Heart right ventricle (tissue), 16 donors: ENCODE measurements around the gene SLC22A16. TPM values are rescaled to one million over a fixed set of nuclear protein-coding genes. Genes with fewer than 3 reads are reported as not detected.
"Not testable (repeated sequence)": the region's sequence is repeated elsewhere in the genome, so short reads cannot be mapped to it uniquely, and the experiment has no call there.

Source experiments
- ATAC-seq, 8 donors: fragments of 200-7000 bp; cut with Tn5 transposase; one replicate each; pipeline ENCODE4 v1.9.1; 2020; ENCODE audit warnings: mild to moderate bottlenecking in 8 of 8, moderate library complexity in 8 of 8, moderate number of reproducible peaks in 1 of 8
- DNase-seq, 2 donors: peaks; one replicate each; pipeline ENCODE4 v3.0.0-alpha.2; 2020
- H3K27ac ChIP-seq, 10 donors: fragments of 200-600 bp; sonication (generic) in 2 of 10; one replicate each; pipeline versions ENCODE4 v1.5.0 to v1.8.0; 2020 to 2022; ENCODE audit warnings: mild to moderate bottlenecking in 3 of 10
- H3K27me3 ChIP-seq, 7 donors: fragments of 200-600 bp; one replicate each; pipeline ENCODE4 v1.8.0; 2021 to 2022; ENCODE audit warnings: mild to moderate bottlenecking in 2 of 7
- H3K36me3 ChIP-seq, 9 donors: fragments of 200-600 bp; sonication (generic) in 1 of 9; one replicate each; pipeline versions ENCODE4 v1.5.0 to v1.8.0; 2020 to 2022; ENCODE audit warnings: mild to moderate bottlenecking in 2 of 9
- H3K4me1 ChIP-seq, 9 donors: fragments of 200-600 bp; sonication (generic) in 1 of 9; one replicate each; pipeline versions ENCODE4 v1.5.0 to v1.8.0; 2020 to 2022; ENCODE audit warnings: mild to moderate bottlenecking in 4 of 9
- H3K4me3 ChIP-seq, 10 donors: fragments of 200-600 bp; sonication (generic) in 2 of 10; one replicate each; pipeline versions ENCODE4 v1.5.0 to v1.8.0; 2020 to 2022; ENCODE audit warnings: mild to moderate bottlenecking in 7 of 10, moderate library complexity in 2 of 10
- H3K9me3 ChIP-seq, 11 donors: fragments of 200-600 bp in 10 of 11; sonication (generic) in 2 of 11; one replicate each; pipeline versions ENCODE4 v1.5.0 to v1.8.0; 2013 to 2022; ENCODE audit warnings: mild to moderate bottlenecking in 2 of 11, control low read depth in 1 of 11, moderate library complexity in 1 of 11
- CTCF ChIP-seq, 9 donors: fragments of 200-600 bp; sonication (generic) in 2 of 9; IDR thresholded peaks; one replicate each; pipeline versions ENCODE4 v1.5.0 to v1.8.0; 2021 to 2022; ENCODE audit warnings: antibody characterized with exemption in 9 of 9, mild to moderate bottlenecking in 5 of 9, moderate library complexity in 1 of 9
- WGBS, 2 donors: extraction: QIAGEN DNeasy Blood & Tissue Kit; methylation state at CpG; one replicate each; pipeline ENCODE4 v1.1.7; 2013; ENCODE audit warnings: inconsistent platforms in 1 of 2; 5-methylcytosine and 5-hydroxymethylcytosine counted together
- intact Hi-C, 10 donors: fragments of 100-400 bp; cut with DNase I; formaldehyde crosslinking; loops; one replicate each; pipeline versions ENCODE4 v1.11.1 to v1.14.2; 2022
- polyA plus RNA-seq, 2 donors: library from polyadenylated mRNA; stranded (reverse); fragments of 200-250 nt; gene quantifications; one replicate each; pipeline ENCODE4 v1.2.3, GENCODE V29; 2013
- total RNA-seq, 10 donors: library from RNA; stranded (reverse); fragmentation: NEBNext Ultra II Directional in 3 of 10; extraction: Animal tissue kit (Norgen Biotek cat#: 25700) in 3 of 10; gene quantifications; one replicate each; pipeline versions ENCODE4 v1.2.1 to v1.2.4, GENCODE V29; 2021 to 2023
- donor health status: Arrhythmogenic right ventricular cardiomyopathy.
- donor health status: ischemic (EF 13 %, LVEDD 7.1; RV severe dilation, severe dysfunction).
- donor health status: healthy with polysubstance abuse.
- donor health status: DM: no; HTN: yes; CAD: no.
- donor health status: DM: no; HTN: no; CAD: no.
- donor health status: ischemic (EF 25% LVEDD 6.9; RV normal size, moderate dysfunction).
- donor health status: ischemic (EF 25% LVEDD 5.7; RV mildly dilated, moderate dysfunction).
- donor health status: healthy.
- donor health status: DM: yes; HTN: yes; CAD: no.
- donor health status: Ischemic cardiomyopathy.
- donor health status: ischemic (EF 35%, LVEDD 5.7; RV mildly dilated, moderate dysfunction).
- donor health status: nonischemic (EF 11% LVEDD 7.7; RV severe dilation, severe dysfunction).
- donor health status: DM: yes; HTN: yes; CAD: no.
- donor health status: PGD.
- donor health status: ischemic (EF 29% LVEDD 5.4; RV normal size, mild dysfunction).
- donor health status: nonischemic (EF 23%, LVEDD 6.1; RV moderate dilation, normal function).

Gene SLC22A16
- total and polyA plus RNA-seq, 12 donors, result 0.09 to 1.9 (median 0.53) TPM; not detected in 9

DNA sequence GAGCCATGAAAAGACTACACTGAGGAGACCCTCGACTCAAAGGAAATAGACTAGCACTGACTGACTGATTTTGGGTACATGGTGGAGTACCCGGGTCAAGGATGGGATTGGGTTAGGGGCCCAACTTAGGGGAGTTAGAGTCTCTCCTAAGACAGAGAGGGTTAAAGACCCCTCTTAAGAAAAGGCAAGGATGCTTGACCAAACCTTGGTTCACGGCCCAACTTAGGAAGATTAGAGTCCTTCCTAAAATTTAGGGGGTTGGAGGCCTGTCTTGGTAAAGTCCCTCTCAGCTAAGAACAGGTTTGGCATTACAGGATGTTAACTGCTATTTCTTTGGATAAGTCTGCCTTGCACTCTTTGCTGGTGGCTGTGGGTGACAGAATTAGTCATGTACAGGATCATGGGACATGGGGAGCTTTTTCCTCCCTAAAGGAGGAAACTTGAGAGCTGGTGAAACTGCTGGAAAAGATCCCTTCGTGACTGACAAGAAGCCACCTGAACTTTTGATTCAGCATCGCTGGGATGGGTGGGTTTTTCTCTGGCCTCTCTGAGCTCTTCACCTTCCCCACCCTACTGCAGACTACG, 12.3 kb upstream of the SLC22A16 start:
- Histone ChIP-seq H3K9me3 (no peaks in the 10 kb centered on the region), H3K27ac (no peak overlapping the region), H3K4me1 (peaks cover 0 to 23% (median 0%) of the 10 kb centered on the region in 9 donors), H3K27me3 (no peaks in the 10 kb centered on the region), H3K36me3 (no peaks in the 10 kb centered on the region), H3K4me3 (no peak overlapping the region)
- intact Hi-C loops, result no loop called here
- no peak for ATAC-seq
- DNase-seq, result no peak
- TF ChIP-seq CTCF (IDR thresholded peaks at IDR 0.05), result no peak
- 88 to 93% methylated on average over 6 of the region's 6 CpGs for WGBS, 2 donors

- H3K36me3 ChIP-seq, H3K27ac ChIP-seq, ATAC-seq, DNase-seq, H3K4me3 ChIP-seq, H3K9me3 ChIP-seq, intact Hi-C loops, H3K27me3 ChIP-seq: not testable (repeated sequence)
- WGBS, 2 donors, result 90 to 94% methylated on average over 3 of the region's 3 CpGs
- peaks cover 0 to 25% (median 0%) of the 10 kb centered on the region in 9 donors for H3K4me1 ChIP-seq
Measured at GRCh38 chr6:110487968-110488381, 11.6 kb upstream of the SLC22A16 start.

DNA sequence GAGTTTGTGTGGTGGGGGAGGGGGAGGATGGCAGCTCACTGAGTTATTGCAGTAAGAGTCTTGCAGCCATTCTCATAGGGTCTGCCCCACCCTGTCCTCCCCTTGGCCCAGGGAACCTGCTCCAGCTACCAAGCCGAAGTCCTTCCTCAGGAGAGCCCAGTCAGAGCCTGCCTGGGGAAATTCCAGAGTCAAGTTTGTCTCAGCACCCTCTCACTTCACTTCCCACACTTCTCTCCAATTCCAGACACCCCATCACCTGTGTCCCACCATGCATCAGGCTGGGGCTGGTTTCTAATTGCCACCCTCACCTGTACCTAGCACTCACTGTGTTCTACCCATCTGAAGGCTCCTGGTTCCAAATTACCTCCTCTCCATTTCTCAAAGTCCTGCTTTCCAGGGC, 10.3 kb upstream of the SLC22A16 start:
- peaks cover 0 to 24% (median 0%) of the 10 kb centered on the region in 9 donors for H3K4me1 ChIP-seq
- H3K36me3 ChIP-seq, result no peaks in the 10 kb centered on the region
- DNase-seq (no peak), ATAC-seq (no peak)
- H3K9me3 ChIP-seq, result peaks cover 0 to 5% (median 0%) of the 10 kb centered on the region in 11 donors
- intact Hi-C loops, result no loop called here
- H3K27ac ChIP-seq, result no peak overlapping the region
- H3K4me3 ChIP-seq, result no peak overlapping the region
- whole genome bisulfite sequencing, 2 donors, result 80 to 86% methylated on average over 1 of the region's 1 CpG
- no peaks in the 10 kb centered on the region for H3K27me3 ChIP-seq
- TF ChIP-seq CTCF (IDR thresholded peaks at IDR 0.05), result no peak

DNA sequence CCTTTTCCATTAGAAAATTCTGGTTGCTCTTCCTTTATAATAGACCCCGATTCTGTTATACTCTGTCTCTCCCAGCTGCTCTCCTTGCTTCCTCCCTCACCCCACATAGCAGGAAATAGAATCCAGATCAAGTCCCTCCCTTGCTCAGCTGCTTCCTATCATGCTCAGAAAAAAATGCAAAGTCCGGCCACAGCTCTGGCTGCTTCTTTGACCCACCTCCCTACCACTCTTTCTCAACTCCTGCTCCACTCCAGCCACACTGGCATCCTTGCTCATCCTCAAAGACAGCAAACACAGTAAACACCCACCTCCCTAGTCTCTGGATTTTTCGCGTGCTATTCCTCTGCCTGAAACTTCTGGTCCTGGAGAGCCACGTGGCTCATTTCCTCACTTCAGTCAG, 9.1 kb upstream of the SLC22A16 start:
- Histone ChIP-seq H3K4me1 (peaks cover 0 to 21% (median 0%) of the 10 kb centered on the region in 9 donors), H3K36me3 (no peaks in the 10 kb centered on the region), H3K4me3 (peak overlapping the region in 1 of 10 donors; percentile 7), H3K27ac (no peak overlapping the region), H3K9me3 (peaks cover 0 to 13% (median 5%) of the 10 kb centered on the region in 11 donors), H3K27me3 (no peaks in the 10 kb centered on the region)
- 42 to 54% methylated on average over 5 of the region's 5 CpGs for WGBS, 2 donors
- no peak for TF ChIP-seq CTCF (IDR thresholded peaks at IDR 0.05)
- intact Hi-C loops, result no loop called here
- ATAC-seq (no peak), DNase-seq (no peak)

GRCh38 chr6:110484321-110484720, 7.9 kb upstream of the SLC22A16 start:
- 82 to 95% methylated on average over 2 of the region's 2 CpGs for WGBS, 2 donors
- no peaks in the 10 kb centered on the region for H3K36me3 ChIP-seq
- H3K4me3 ChIP-seq, result no peak overlapping the region
- H3K9me3 ChIP-seq, result peaks cover 0 to 15% (median 5%) of the 10 kb centered on the region in 11 donors
- TF ChIP-seq CTCF (IDR thresholded peaks at IDR 0.05), result no peak
- H3K27ac ChIP-seq, result no peak overlapping the region
- DNase-seq (no peak), ATAC-seq (no peak)
- intact Hi-C loops, result no loop called here
- peaks cover 0 to 21% (median 0%) of the 10 kb centered on the region in 9 donors for H3K4me1 ChIP-seq
- H3K27me3 ChIP-seq, result no peaks in the 10 kb centered on the region
